Type B pancreatic cell (in vitro differentiated cells): Measurements from ENCODE around the gene TMEM178B. TPM values are rescaled to one million over a fixed set of nuclear protein-coding genes. Genes with fewer than 3 reads are reported as not detected.

Experiments used
- DNase-seq: peaks from one replicate; pipeline ENCODE4 v3.0.0; 2021; ENCODE audit warnings: mixed read lengths; ENCODE audit not compliant: unreplicated experiment; ENCODE audit errors: extremely low spot score
- H3K27ac Mint-ChIP-seq: 2 replicates; pipeline ENCODE4 v1.8.0; 2021; ENCODE audit warnings: mild to moderate bottlenecking, mixed read lengths
- H3K27me3 Mint-ChIP-seq: 2 replicates; pipeline ENCODE4 v1.8.0; 2021; ENCODE audit warnings: mixed read lengths
- H3K36me3 Mint-ChIP-seq: 2 replicates; pipeline ENCODE4 v1.8.0; 2021; ENCODE audit warnings: mixed read lengths
- H3K4me1 Mint-ChIP-seq: one replicate; pipeline ENCODE4 v1.8.0; 2021; ENCODE audit warnings: mixed read lengths; ENCODE audit not compliant: unreplicated experiment
- H3K4me3 Mint-ChIP-seq: 2 replicates; pipeline ENCODE4 v1.8.0; 2021; ENCODE audit warnings: mild to moderate bottlenecking, mixed read lengths
- H3K9me3 Mint-ChIP-seq: 2 replicates; pipeline ENCODE4 v1.8.0; 2021; ENCODE audit warnings: mixed read lengths
- total RNA-seq: library from RNA; stranded (reverse); gene quantifications from 2 replicates; pipeline ENCODE4 v1.2.1, GENCODE V29; 2021; ENCODE audit warnings: low replicate concordance
- TF ChIP-seq, protein P1 (sequence below): fragments of 200-600 bp; sonication (generic); conservative IDR thresholded peaks from 2 replicates; pipeline ENCODE4 v1.5.0; 2021; ENCODE audit warnings: antibody characterized with exemption, mild to moderate bottlenecking

The TMEM178B gene
- total RNA-seq, 1 donor from 2014 or later, result 8.7 TPM

DNA sequence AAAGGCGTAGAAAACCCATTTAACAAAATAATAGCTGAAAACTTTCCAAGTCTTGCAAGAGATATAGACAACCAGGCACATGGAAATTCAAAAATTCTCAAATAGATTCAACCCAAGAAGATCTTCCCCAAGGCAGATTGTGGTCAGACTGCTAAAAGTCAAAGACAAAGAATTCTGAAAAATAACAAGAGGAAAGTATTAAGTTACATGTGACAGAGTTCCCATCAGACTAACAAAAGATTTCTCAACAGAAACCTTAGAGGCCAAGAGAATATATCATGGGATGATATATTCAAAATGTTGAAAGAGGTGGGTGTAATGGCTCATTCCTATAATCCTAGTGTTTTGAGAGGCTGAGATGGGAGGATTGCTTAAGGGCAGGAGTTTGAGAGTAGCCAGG lies 59.8 kb downstream of the TMEM178B start:
- H3K27ac Mint-ChIP-seq, result no peak overlapping the region
- H3K27me3 Mint-ChIP-seq, result no peaks in the 10 kb centered on the region
- H3K4me3 Mint-ChIP-seq, result no peak overlapping the region
- H3K36me3 Mint-ChIP-seq, result no peaks in the 10 kb centered on the region
- H3K9me3 Mint-ChIP-seq, result no peaks in the 10 kb centered on the region
- TF ChIP-seq, protein P1, sequence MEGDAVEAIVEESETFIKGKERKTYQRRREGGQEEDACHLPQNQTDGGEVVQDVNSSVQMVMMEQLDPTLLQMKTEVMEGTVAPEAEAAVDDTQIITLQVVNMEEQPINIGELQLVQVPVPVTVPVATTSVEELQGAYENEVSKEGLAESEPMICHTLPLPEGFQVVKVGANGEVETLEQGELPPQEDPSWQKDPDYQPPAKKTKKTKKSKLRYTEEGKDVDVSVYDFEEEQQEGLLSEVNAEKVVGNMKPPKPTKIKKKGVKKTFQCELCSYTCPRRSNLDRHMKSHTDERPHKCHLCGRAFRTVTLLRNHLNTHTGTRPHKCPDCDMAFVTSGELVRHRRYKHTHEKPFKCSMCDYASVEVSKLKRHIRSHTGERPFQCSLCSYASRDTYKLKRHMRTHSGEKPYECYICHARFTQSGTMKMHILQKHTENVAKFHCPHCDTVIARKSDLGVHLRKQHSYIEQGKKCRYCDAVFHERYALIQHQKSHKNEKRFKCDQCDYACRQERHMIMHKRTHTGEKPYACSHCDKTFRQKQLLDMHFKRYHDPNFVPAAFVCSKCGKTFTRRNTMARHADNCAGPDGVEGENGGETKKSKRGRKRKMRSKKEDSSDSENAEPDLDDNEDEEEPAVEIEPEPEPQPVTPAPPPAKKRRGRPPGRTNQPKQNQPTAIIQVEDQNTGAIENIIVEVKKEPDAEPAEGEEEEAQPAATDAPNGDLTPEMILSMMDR, result no peak
- H3K4me1 Mint-ChIP-seq, result no peaks in the 10 kb centered on the region
- no peak for DNase-seq

DNA sequence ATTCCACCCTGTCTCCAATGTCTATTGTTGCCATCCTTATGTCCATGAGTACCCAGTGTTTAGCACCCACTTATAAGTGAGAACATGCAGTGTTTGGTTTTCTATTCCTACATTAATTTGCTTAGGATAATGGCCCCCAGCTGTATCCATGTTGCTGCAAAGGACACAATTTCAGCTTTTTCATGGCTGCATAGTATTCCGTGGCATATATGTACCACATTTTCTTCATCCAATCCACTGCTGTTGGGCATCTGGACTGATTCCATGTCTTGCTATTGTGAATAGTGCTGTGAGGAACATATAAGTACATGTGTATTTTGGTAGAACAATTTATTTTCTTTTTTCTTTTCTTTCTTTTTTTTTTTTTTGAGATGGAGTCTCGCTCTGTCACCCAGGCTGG lies 68.2 kb downstream of the TMEM178B start:
- Mint-ChIP-seq H3K9me3 (no peaks in the 10 kb centered on the region), H3K36me3 (no peaks in the 10 kb centered on the region), H3K27me3 (no peaks in the 10 kb centered on the region), H3K4me1 (no peaks in the 10 kb centered on the region), H3K4me3 (no peak overlapping the region), H3K27ac (no peak overlapping the region)
- DNase-seq, result no peak
- TF ChIP-seq, protein P1, result no peak

- Mint-ChIP-seq H3K36me3 (no peaks in the 10 kb centered on the region), H3K27ac (no peak overlapping the region), H3K27me3 (no peaks in the 10 kb centered on the region)
Observed at GRCh38 chr7:141144921-141145629, 71.2 kb downstream of the TMEM178B start.

DNA sequence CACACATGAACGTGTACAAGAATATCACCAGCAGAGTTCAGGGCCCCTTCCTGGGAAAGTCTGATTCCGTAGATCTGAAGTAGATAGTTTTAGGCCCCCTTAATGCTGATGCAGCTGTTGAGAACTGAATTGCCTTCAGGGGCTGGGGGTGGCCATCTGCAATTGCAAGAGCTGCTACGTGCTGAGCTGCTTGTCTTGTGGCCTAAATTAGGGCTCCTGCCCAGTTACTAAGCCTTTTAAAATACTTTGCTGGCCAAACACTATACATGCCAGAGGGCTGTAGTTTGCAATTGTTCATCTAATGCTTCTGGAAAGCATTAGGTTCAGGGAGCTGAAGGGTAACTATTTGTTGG lies 71.7 kb downstream of the TMEM178B start:
- H3K9me3 Mint-ChIP-seq, result no peaks in the 10 kb centered on the region
- no peaks in the 10 kb centered on the region for H3K36me3 Mint-ChIP-seq
- TF ChIP-seq, protein P1, result no peak
- DNase-seq, result no peak
- H3K27ac Mint-ChIP-seq, result no peak overlapping the region
- H3K27me3 Mint-ChIP-seq, result no peaks in the 10 kb centered on the region
- no peaks in the 10 kb centered on the region for H3K4me1 Mint-ChIP-seq
- no peak overlapping the region for H3K4me3 Mint-ChIP-seq

More at GRCh38 chr7:141144921-141145629, 71.2 kb downstream of the TMEM178B start:
- H3K9me3 Mint-ChIP-seq, result no peaks in the 10 kb centered on the region
- TF ChIP-seq, protein P1, result no peak
- no peak for DNase-seq
- H3K4me1 Mint-ChIP-seq, result no peaks in the 10 kb centered on the region
- H3K4me3 Mint-ChIP-seq, result no peak overlapping the region

- Mint-ChIP-seq H3K27me3 (no peaks in the 10 kb centered on the region), H3K27ac (no peak overlapping the region), H3K36me3 (no peaks in the 10 kb centered on the region), H3K9me3 (no peaks in the 10 kb centered on the region), H3K4me3 (no peak overlapping the region), H3K4me1 (no peaks in the 10 kb centered on the region)
- TF ChIP-seq, protein P1, result no peak
- DNase-seq, result no peak
Observed at GRCh38 chr7:141147482-141147881, 73.6 kb downstream of the TMEM178B start.
